Chondrocyte (in vitro differentiated cells): ENCODE data around the gene PYCR2. TPM values are rescaled to one million over a fixed set of nuclear protein-coding genes. Genes with fewer than 3 reads are reported as not detected.

Experiments
- DNase-seq: peaks from one replicate; pipeline ENCODE4 v3.0.0; 2021; ENCODE audit warnings: mixed read lengths, low spot score
- H3K27ac Mint-ChIP-seq: one replicate; pipeline ENCODE4 v1.8.0; 2021; ENCODE audit warnings: mild to moderate bottlenecking, moderate library complexity, mixed read lengths; ENCODE audit not compliant: unreplicated experiment
- H3K27me3 Mint-ChIP-seq: 2 replicates; pipeline ENCODE4 v1.8.0; 2021; ENCODE audit warnings: low read depth, mixed read lengths
- H3K36me3 Mint-ChIP-seq: 2 replicates; pipeline ENCODE4 v1.8.0; 2021; ENCODE audit warnings: low read depth, mixed read lengths
- H3K4me1 Mint-ChIP-seq: 2 replicates; pipeline ENCODE4 v1.8.0; 2021; ENCODE audit warnings: low read depth, mild to moderate bottlenecking, mixed read lengths
- H3K4me3 Mint-ChIP-seq: one replicate; pipeline ENCODE4 v1.8.0; 2021; ENCODE audit warnings: mild to moderate bottlenecking, moderate library complexity, mixed read lengths; ENCODE audit not compliant: unreplicated experiment
- H3K9me3 Mint-ChIP-seq: 2 replicates; pipeline ENCODE4 v1.8.0; 2021; ENCODE audit warnings: low read depth, mixed read lengths
- CTCF ChIP-seq: fragments of 200-600 bp; sonication (generic); IDR thresholded peaks from 2 replicates; pipeline ENCODE4 v1.5.0; 2021; ENCODE audit warnings: antibody characterized with exemption, mild to moderate bottlenecking, moderate library complexity
- total RNA-seq: library from RNA; stranded (reverse); gene quantifications from 3 replicates; pipeline ENCODE4 v1.2.1, GENCODE V29; 2021

Gene PYCR2
- total RNA-seq, 1 donor from 2014 or later: 43.4 TPM

- Mint-ChIP-seq H3K9me3 (no peaks in the 10 kb centered on the region), H3K36me3 (no peaks in the 10 kb centered on the region)
Measured at GRCh38 chr1:225903623-225904022, 20.4 kb downstream of the PYCR2 start.

DNA sequence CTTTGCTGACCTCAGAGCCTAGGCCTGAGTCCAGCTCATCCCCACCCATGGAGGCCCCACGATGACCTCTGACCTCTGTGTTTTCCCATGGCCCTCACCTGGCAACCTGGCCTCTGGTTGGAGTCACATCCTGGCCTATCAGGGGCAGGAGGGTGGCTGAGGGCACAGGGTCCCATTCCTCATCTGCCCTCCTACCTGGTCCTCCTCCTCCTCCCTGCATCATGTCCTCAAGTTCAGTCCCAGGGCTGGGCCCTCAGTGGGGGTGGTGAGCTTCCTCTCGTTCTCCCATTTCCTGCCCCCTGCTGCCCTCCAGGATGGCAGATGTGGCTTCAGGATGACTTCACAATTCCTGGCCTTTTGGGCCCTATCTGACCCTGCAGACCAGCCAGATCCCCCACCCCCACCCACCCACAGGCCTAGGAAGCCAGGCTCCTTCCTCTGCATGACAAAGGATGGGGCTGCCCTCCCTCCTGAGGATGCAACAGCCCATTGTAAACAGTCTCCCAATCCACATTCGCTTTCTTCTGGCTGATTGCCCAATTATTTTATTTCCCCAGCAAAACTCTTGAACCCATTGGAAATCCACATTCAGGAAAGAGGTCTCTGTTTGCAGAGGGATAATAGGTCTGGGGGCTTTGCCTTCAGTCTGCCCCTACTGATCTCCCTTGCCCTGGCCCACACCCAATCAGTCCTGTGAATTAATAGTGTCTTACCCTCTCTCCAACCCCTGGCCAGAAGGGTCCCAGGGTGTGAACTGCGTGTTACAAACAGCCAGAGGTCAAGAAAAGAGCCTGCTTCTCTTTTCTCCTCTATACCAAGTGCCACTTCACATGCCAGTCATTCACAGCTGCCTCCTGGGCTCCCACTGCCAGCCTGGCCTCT, 24.8 kb downstream of the PYCR2 start:
- TF ChIP-seq CTCF: no peak
- Mint-ChIP-seq H3K4me3 (no peak overlapping the region), H3K27ac (no peak overlapping the region), H3K4me1 (no peaks in the 10 kb centered on the region), H3K27me3 (no peaks in the 10 kb centered on the region), H3K36me3 (no peaks in the 10 kb centered on the region), H3K9me3 (no peaks in the 10 kb centered on the region)
- no peak for DNase-seq

More at GRCh38 chr1:225903623-225904022, 20.4 kb downstream of the PYCR2 start:
- H3K27me3 Mint-ChIP-seq: no peaks in the 10 kb centered on the region
- H3K4me3 Mint-ChIP-seq: no peak overlapping the region
- no peak for DNase-seq
- H3K27ac Mint-ChIP-seq: no peak overlapping the region
- H3K4me1 Mint-ChIP-seq: no peaks in the 10 kb centered on the region
- no peak for TF ChIP-seq CTCF

- no peaks in the 10 kb centered on the region for H3K36me3 Mint-ChIP-seq
- H3K4me1 Mint-ChIP-seq: no peaks in the 10 kb centered on the region
- no peaks in the 10 kb centered on the region for H3K9me3 Mint-ChIP-seq
Measured at GRCh38 chr1:225897595-225898514, 26.2 kb downstream of the PYCR2 start.

GRCh38 chr1:225896937-225897549, 27.0 kb downstream of the PYCR2 start:
- no peak for TF ChIP-seq CTCF
- no peaks in the 10 kb centered on the region for H3K36me3 Mint-ChIP-seq
- no peaks in the 10 kb centered on the region for H3K4me1 Mint-ChIP-seq
- H3K27me3 Mint-ChIP-seq: no peaks in the 10 kb centered on the region
- no peak overlapping the region for H3K4me3 Mint-ChIP-seq
- no peak overlapping the region for H3K27ac Mint-ChIP-seq
- no peak for DNase-seq
- no peaks in the 10 kb centered on the region for H3K9me3 Mint-ChIP-seq

More at GRCh38 chr1:225897595-225898514, 26.2 kb downstream of the PYCR2 start:
- no peaks in the 10 kb centered on the region for H3K27me3 Mint-ChIP-seq
- H3K4me3 Mint-ChIP-seq: no peak overlapping the region
- no peak overlapping the region for H3K27ac Mint-ChIP-seq
- no peak for DNase-seq
- no peak for TF ChIP-seq CTCF

- Mint-ChIP-seq H3K4me3 (no peak overlapping the region), H3K27ac (no peak overlapping the region), H3K4me1 (no peaks in the 10 kb centered on the region), H3K9me3 (no peaks in the 10 kb centered on the region), H3K27me3 (no peaks in the 10 kb centered on the region), H3K36me3 (no peaks in the 10 kb centered on the region)
- no peak for TF ChIP-seq CTCF
- DNase-seq: no peak
Measured at GRCh38 chr1:225896494-225896893, 27.6 kb downstream of the PYCR2 start.
